Esophagus muscularis mucosa (tissue), 4 donors: ENCODE results near the gene SOX5.

Source experiments
- CTCF ChIP-seq, 3 experiments: fragments of 200-600 bp in 2 of 3; fragments of 450-650 bp in 1 of 3; sonication (generic) in 2 of 3; IDR thresholded peaks; one replicate each; pipeline ENCODE4 v1.5.1; 2017 to 2019; ENCODE audit warnings: antibody characterized with exemption in 3 of 3, mild to moderate bottlenecking in 2 of 3, moderate library complexity in 1 of 3
- EP300 ChIP-seq: sonication (generic); formaldehyde crosslinking; IDR thresholded peaks from one replicate; pipeline ENCODE4 v1.6.1; 2017; ENCODE audit warnings: antibody characterized with exemption
- POLR2A ChIP-seq: fragments of 450-650 bp; IDR thresholded peaks from one replicate; pipeline ENCODE4 v1.6.1; 2017; ENCODE audit warnings: antibody characterized with exemption, moderate library complexity, mild to moderate bottlenecking, low read depth
- POLR2AphosphoS5 ChIP-seq, 2 donors: sonication (generic); formaldehyde crosslinking; IDR thresholded peaks; one replicate each; pipeline ENCODE4 v1.6.1; 2017; ENCODE audit warnings: antibody characterized with exemption in 2 of 2

GRCh38 chr12:23742574-23742973, 206.9 kb downstream of the SOX5 start:
- no peak for TF ChIP-seq CTCF (IDR thresholded peaks at IDR 0.05)
- no peak for TF ChIP-seq POLR2AphosphoS5 (IDR thresholded peaks at IDR 0.05)
- no peak for TF ChIP-seq POLR2A
- TF ChIP-seq EP300: no peak
